Measurements from ENCODE around the gene INTS14.
"Not testable (repeated sequence)": the region's sequence is repeated elsewhere in the genome, so short reads cannot be mapped to it uniquely, and the experiment has no call there.

INTS14 gene

DNA sequence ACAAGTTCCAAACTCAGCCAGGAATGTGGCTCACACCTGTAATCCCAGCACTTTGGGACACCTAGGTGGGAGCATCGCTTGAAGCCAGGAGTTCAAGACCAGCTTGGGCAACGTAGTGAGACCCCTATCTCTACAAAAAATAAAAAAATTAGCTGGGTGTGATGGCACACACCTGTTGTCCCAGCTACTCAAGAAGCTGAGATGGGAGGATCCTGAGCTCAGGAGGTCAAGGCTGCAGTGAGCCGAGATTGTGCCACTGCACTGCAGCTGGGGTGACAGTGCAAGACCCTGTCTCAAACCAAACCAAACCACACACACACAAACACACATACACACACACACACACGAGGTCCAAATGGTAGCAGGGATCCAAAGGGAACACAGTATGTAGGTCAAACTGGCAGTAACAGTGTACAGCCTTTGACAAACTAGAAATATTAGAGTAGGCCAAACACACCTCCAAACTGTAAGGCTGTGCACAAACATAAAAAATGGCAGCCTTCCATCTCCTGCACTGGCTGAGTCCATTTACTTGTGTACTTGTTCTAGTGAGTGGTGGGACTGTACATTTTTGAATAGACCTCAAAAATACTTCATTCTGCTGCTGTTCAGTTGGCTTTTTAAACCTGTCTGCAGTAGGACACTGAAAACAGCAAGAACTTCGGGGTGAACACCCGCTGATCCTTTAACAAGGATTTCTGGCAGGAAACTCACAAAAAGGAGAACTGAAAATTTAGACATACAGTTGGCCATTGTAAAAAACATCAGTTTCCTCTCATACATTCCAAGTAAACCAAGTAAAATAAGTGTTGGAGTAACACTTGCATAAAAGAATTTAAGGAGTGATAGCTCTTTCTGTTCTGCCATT is 33.6 kb downstream of the INTS14 start:
- no peaks in the 10 kb centered on the region for H3K9me3 ChIP-seq (ENCODE audit: insufficient read depth, low read depth, low read length)
- no peak overlapping the region for H3K27ac ChIP-seq (ENCODE audit: low read length)
- H3K4me3 ChIP-seq (ENCODE audit: low read length): no peak overlapping the region
- H3K4me1 ChIP-seq (ENCODE audit: insufficient read depth, low read length): peaks cover 8% of the 10 kb centered on the region; the same call in 1 of the 2 replicates
- peaks cover 87% of the 10 kb centered on the region for H3K36me3 ChIP-seq (ENCODE audit: insufficient read depth, low read depth, low read length)
- no peaks in the 10 kb centered on the region for H3K27me3 ChIP-seq (ENCODE audit: insufficient read depth, low read length)
- no peak overlapping the region for H3K9ac ChIP-seq (ENCODE audit: low read depth, low read length)

DNA sequence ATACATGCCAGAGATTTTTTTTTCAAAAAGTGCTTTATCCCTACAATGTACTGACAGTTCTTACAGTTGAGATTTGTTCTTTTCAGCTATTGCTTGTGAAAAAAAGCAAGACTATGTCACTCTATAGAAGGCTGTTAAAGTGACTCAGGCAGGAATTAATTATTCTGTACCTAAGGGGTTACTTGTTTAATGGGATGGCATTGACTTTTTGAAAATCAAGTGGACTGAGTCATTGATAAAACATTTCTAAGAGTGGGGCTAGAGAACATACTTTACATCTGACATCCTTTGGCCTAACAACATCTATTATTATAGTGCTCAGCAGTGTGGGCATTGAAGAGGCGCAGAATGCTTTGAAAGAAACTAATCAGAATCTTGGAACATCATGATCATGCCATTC is 34.3 kb downstream of the INTS14 start:
- peaks cover 87% of the 10 kb centered on the region for H3K36me3 ChIP-seq (ENCODE audit: insufficient read depth, low read depth, low read length)
- H3K4me3 ChIP-seq (ENCODE audit: low read length): no peak overlapping the region
- no peaks in the 10 kb centered on the region for H3K9me3 ChIP-seq (ENCODE audit: insufficient read depth, low read depth, low read length)
- H3K27me3 ChIP-seq (ENCODE audit: insufficient read depth, low read length): no peaks in the 10 kb centered on the region
- H3K9ac ChIP-seq (ENCODE audit: low read depth, low read length): no peak overlapping the region
- no peak overlapping the region for H3K27ac ChIP-seq (ENCODE audit: low read length)
- H3K4me1 ChIP-seq (ENCODE audit: insufficient read depth, low read length): peaks cover 8% of the 10 kb centered on the region; the same call in 1 of the 2 replicates

DNA sequence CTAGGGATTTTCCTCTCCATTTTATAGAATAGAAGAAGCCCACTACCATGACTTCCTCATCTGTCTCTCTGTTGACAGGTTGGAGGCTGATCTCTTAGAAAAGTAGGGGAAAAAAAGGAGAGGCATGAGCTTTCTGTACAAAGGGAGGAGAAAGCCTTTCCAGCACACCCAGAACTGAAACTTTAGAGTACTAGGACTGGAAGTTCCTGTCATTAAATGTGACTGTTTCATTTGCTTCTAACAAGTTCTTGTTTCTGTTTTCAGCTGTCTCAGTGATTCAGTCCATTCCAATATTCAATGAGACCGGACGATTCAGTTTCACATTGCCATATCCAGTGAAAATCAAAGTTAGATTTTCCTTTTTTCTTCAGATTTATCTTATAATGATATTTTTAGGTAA is 39.0 kb downstream of the INTS14 start:
- H3K27ac ChIP-seq (ENCODE audit: low read length): no peak overlapping the region
- no peaks in the 10 kb centered on the region for H3K27me3 ChIP-seq (ENCODE audit: insufficient read depth, low read length)
- H3K9ac ChIP-seq (ENCODE audit: low read depth, low read length): no peak overlapping the region
- H3K36me3 ChIP-seq (ENCODE audit: insufficient read depth, low read depth, low read length): peaks cover 92% of the 10 kb centered on the region
- no peak overlapping the region for H3K4me3 ChIP-seq (ENCODE audit: low read length)
- H3K9me3 ChIP-seq (ENCODE audit: insufficient read depth, low read depth, low read length): no peaks in the 10 kb centered on the region
- no peaks in the 10 kb centered on the region for H3K4me1 ChIP-seq (ENCODE audit: insufficient read depth, low read length)

- peaks cover 97% of the 10 kb centered on the region for H3K36me3 ChIP-seq (ENCODE audit: insufficient read depth, low read depth, low read length)
- H3K4me1 ChIP-seq (ENCODE audit: insufficient read depth, low read length): no peaks in the 10 kb centered on the region
- no peak overlapping the region for H3K27ac ChIP-seq (ENCODE audit: low read length)
- H3K4me3 ChIP-seq (ENCODE audit: low read length): no peak overlapping the region
- no peak overlapping the region for H3K9ac ChIP-seq (ENCODE audit: low read depth, low read length)
- no peaks in the 10 kb centered on the region for H3K27me3 ChIP-seq (ENCODE audit: insufficient read depth, low read length)
- no peaks in the 10 kb centered on the region for H3K9me3 ChIP-seq (ENCODE audit: insufficient read depth, low read depth, low read length)
Observed at GRCh38 chr15:65569728-65570127, 41.2 kb downstream of the INTS14 start.

DNA sequence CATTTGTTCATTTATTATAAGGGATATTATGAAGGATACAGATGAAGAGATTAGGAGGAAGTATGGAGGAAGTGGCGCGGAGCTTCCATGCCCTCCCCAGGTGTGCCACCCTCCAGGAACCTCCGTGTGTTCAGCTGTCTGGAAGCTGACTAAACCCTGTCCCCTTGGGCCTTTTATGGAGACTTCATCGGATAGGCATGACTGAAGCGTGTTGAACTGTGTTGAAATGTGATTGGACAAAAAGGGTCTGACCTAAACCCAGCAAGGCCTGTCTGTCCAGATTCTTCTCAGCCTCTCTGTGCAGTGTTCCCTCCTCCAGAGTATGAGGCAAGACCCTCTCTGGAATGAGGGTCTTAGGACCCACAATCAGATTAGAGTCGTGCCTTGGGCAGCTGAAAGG is 49.0 kb downstream of the INTS14 start:
- no peaks in the 10 kb centered on the region for H3K4me1 ChIP-seq (ENCODE audit: insufficient read depth, low read length)
- H3K27ac ChIP-seq (ENCODE audit: low read length): no peak overlapping the region
- no peak overlapping the region for H3K4me3 ChIP-seq (ENCODE audit: low read length)
- no peaks in the 10 kb centered on the region for H3K9me3 ChIP-seq (ENCODE audit: insufficient read depth, low read depth, low read length)
- no peak overlapping the region for H3K9ac ChIP-seq (ENCODE audit: low read depth, low read length)
- no peaks in the 10 kb centered on the region for H3K27me3 ChIP-seq (ENCODE audit: insufficient read depth, low read length)
- peaks cover 99% of the 10 kb centered on the region for H3K36me3 ChIP-seq (ENCODE audit: insufficient read depth, low read depth, low read length)

GRCh38 chr15:65559941-65560340 is 51.0 kb downstream of the INTS14 start:
- Histone ChIP-seq H3K4me1 (ENCODE audit: insufficient read depth, low read length) (no peaks in the 10 kb centered on the region), H3K9me3 (ENCODE audit: insufficient read depth, low read depth, low read length) (no peaks in the 10 kb centered on the region), H3K36me3 (ENCODE audit: insufficient read depth, low read depth, low read length) (peaks cover 99% of the 10 kb centered on the region)

GRCh38 chr15:65558997-65559760 is 51.8 kb downstream of the INTS14 start:
- Histone ChIP-seq H3K9ac (ENCODE audit: low read depth, low read length) (no peak overlapping the region), H3K4me3 (ENCODE audit: low read length) (no peak overlapping the region), H3K27ac (ENCODE audit: low read length) (no peak overlapping the region), H3K9me3 (ENCODE audit: insufficient read depth, low read depth, low read length) (no peaks in the 10 kb centered on the region), H3K36me3 (ENCODE audit: insufficient read depth, low read depth, low read length) (peaks cover 97% of the 10 kb centered on the region), H3K4me1 (ENCODE audit: insufficient read depth, low read length) (no peaks in the 10 kb centered on the region), H3K27me3 (ENCODE audit: insufficient read depth, low read length) (no peaks in the 10 kb centered on the region)

More at GRCh38 chr15:65559941-65560340, 51.0 kb downstream of the INTS14 start:
- H3K9ac ChIP-seq (ENCODE audit: low read depth, low read length): no peak overlapping the region
- H3K27ac ChIP-seq (ENCODE audit: low read length): no peak overlapping the region
- H3K27me3 ChIP-seq (ENCODE audit: insufficient read depth, low read length): no peaks in the 10 kb centered on the region
- H3K4me3 ChIP-seq (ENCODE audit: low read length): no peak overlapping the region

GRCh38 chr15:65558336-65558735 is 52.6 kb downstream of the INTS14 start:
- H3K27ac ChIP-seq (ENCODE audit: low read length): no peak overlapping the region
- no peak overlapping the region for H3K9ac ChIP-seq (ENCODE audit: low read depth, low read length)
- no peaks in the 10 kb centered on the region for H3K27me3 ChIP-seq (ENCODE audit: insufficient read depth, low read length)
- no peaks in the 10 kb centered on the region for H3K9me3 ChIP-seq (ENCODE audit: insufficient read depth, low read depth, low read length)
- H3K4me3 ChIP-seq (ENCODE audit: low read length): no peak overlapping the region
- H3K4me1 ChIP-seq (ENCODE audit: insufficient read depth, low read length): no peaks in the 10 kb centered on the region
- H3K36me3 ChIP-seq (ENCODE audit: insufficient read depth, low read depth, low read length): peaks cover 97% of the 10 kb centered on the region

- H3K4me3 ChIP-seq (ENCODE audit: low read length): no peak overlapping the region
- H3K27me3 ChIP-seq (ENCODE audit: insufficient read depth, low read length): no peaks in the 10 kb centered on the region
- no peak overlapping the region for H3K9ac ChIP-seq (ENCODE audit: low read depth, low read length)
- H3K9me3 ChIP-seq (ENCODE audit: insufficient read depth, low read depth, low read length): no peaks in the 10 kb centered on the region
- H3K36me3 ChIP-seq (ENCODE audit: insufficient read depth, low read depth, low read length): peaks cover 85% of the 10 kb centered on the region
- no peaks in the 10 kb centered on the region for H3K4me1 ChIP-seq (ENCODE audit: insufficient read depth, low read length)
- no peak overlapping the region for H3K27ac ChIP-seq (ENCODE audit: low read length)
Observed at GRCh38 chr15:65556622-65557021, 54.3 kb downstream of the INTS14 start.

GRCh38 chr15:65553691-65554090 is 57.2 kb downstream of the INTS14 start:
- Histone ChIP-seq H3K27me3 (ENCODE audit: insufficient read depth, low read length) (no peaks in the 10 kb centered on the region), H3K36me3 (ENCODE audit: insufficient read depth, low read depth, low read length) (peaks cover 63% of the 10 kb centered on the region), H3K9me3 (ENCODE audit: insufficient read depth, low read depth, low read length) (no peaks in the 10 kb centered on the region), H3K4me3 (ENCODE audit: low read length) (no peak overlapping the region), H3K4me1 (ENCODE audit: insufficient read depth, low read length) (peaks cover 10% of the 10 kb centered on the region), H3K27ac (ENCODE audit: low read length) (no peak overlapping the region), H3K9ac (ENCODE audit: low read depth, low read length) (no peak overlapping the region)

DNA sequence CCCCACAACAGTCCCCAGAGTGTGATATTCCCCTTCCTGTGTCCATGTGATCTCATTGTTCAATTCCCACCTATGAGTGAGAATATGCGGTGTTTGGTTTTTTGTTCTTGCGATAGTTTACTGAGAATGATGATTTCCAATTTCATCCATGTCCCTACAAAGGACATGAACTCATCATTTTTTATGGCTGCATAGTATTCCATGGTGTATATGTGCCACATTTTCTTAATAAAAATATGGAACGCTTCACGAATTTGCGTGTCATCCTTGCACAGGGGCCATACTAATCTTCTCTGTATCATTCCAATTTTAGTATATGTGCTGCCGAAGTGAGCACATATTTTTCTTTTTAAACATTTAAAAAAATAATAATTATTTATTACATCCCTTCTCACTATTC is 58.1 kb downstream of the INTS14 start:
- peaks cover 55% of the 10 kb centered on the region for H3K36me3 ChIP-seq (ENCODE audit: insufficient read depth, low read depth, low read length)
- not testable (repeated sequence) for H3K9ac ChIP-seq (ENCODE audit: low read depth, low read length); H3K9me3 ChIP-seq (ENCODE audit: insufficient read depth, low read depth, low read length); H3K27me3 ChIP-seq (ENCODE audit: insufficient read depth, low read length); H3K4me3 ChIP-seq (ENCODE audit: low read length); H3K27ac ChIP-seq (ENCODE audit: low read length)
- peaks cover 10% of the 10 kb centered on the region for H3K4me1 ChIP-seq (ENCODE audit: insufficient read depth, low read length)

- Histone ChIP-seq H3K9ac (ENCODE audit: low read depth, low read length) (no peak overlapping the region), H3K27ac (ENCODE audit: low read length) (no peak overlapping the region), H3K9me3 (ENCODE audit: insufficient read depth, low read depth, low read length) (no peaks in the 10 kb centered on the region), H3K4me1 (ENCODE audit: insufficient read depth, low read length) (peaks cover 10% of the 10 kb centered on the region), H3K36me3 (ENCODE audit: insufficient read depth, low read depth, low read length) (peaks cover 38% of the 10 kb centered on the region), H3K27me3 (ENCODE audit: insufficient read depth, low read length) (no peaks in the 10 kb centered on the region), H3K4me3 (ENCODE audit: low read length) (no peak overlapping the region)
Observed at GRCh38 chr15:65551183-65551582, 59.7 kb downstream of the INTS14 start.

Measured in iPS-20b (cell line).